ENCODE results near the gene ECHDC1.

GRCh38 chr6:127303917-127304316 is 39.5 kb downstream of the ECHDC1 start:
- no peak for TF ChIP-seq CTCF (IDR thresholded peaks at IDR 0.05; ENCODE audit: insufficient read depth, low read depth, low read length)
- TF ChIP-seq EZH2 (IDR thresholded peaks at IDR 0.05; ENCODE audit: insufficient read depth, low read length) = no peak
